Ecto neural progenitor cell (in vitro differentiated cells): ENCODE results near the gene CBX2.
A peak's percentile ranks its signal among the peaks of the same experiment; 100 is the strongest.
"Not testable (repeated sequence)": the region's sequence is repeated elsewhere in the genome, so short reads cannot be mapped to it uniquely, and the experiment has no call there.

Experiments used
- DNase-seq: peaks from one replicate; pipeline ENCODE4 v3.0.0-alpha.2; 2018; ENCODE audit warnings: low spot score

The CBX2 gene

DNA sequence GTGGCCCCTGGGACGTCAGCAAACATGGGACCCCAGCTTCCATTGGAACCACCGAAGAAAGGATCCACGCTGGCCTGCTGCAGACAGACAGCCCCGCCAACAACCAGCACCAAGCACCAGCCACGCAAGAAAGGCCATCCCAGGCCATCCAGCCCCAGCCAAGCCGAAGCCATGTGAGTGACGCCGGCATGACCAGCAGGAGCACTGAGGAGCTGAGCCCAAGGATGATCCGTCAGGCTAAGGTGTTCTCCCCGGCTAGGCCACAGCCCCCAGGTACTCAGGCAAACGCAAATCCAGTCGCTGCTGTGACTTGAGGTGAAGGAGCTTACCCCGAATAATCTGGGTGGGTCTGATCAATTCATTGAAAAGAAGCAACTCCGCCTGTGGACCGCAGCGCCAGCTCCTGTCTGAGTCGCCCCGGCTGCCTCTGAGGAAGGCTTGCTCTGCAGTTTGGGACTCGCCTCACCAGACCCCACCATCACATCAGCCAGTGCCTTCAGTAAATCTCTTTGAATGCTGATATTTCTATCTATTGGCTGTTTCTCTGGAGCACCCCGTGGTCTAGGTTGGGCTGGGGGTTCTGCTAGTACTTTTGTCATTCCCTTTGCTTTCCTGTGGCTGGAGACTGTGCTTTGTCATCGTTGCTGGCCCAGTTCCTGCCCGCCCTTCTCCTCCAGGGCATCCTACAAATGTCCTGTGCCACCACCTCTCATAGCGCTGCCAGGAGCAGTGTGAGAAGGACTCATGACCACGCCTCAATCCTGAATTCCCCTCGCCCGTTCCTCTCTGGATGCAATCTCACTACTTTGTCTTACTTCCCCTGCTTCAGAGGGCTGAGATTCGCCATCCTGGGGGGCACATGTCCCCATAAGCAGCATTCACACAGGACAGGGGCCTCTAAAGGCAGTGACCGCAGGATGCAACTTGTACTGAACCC is 8.1 kb upstream of the CBX2 start:
- DNase-seq, result no peak

DNA sequence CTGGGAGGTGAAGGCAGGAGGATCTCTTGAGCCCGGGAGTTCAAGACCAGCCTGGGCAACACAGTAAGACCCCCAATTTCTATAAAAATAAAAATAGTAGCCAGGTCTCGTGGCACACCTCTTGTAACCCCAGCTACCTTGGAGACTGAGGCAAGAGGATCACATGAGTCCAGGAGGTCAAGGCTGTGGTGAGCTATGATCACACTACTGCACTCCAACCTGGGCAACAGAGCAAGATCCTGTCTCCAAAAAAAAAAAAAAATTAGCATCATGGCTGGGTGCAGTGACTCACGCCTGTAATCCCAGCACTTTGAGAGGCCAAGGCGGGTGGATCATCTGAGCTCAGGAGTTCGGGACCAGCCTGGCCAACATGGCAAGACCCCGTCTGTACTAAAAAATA is 6.7 kb upstream of the CBX2 start:
- DNase-seq, result no peak

DNA sequence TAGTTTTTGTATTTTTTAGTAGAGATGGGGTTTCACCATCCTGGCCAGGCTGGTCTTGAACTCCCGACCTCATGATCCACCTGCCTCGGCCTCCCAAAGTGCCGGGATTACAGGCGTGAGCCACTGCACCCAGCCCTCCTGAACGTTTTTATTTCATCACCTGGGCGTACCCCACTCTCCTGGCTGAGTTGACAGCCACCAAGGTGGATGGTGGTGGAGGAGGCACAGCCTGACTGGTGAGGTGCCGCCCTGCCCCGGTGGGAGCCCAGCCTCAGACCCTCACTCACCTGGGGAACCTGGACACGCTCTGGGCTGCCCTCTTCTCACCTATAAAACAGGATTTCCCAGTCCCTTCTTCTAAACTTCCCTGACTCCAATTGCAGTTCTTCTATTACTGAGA is 5.2 kb upstream of the CBX2 start:
- DNase-seq, result not testable (repeated sequence)

DNA sequence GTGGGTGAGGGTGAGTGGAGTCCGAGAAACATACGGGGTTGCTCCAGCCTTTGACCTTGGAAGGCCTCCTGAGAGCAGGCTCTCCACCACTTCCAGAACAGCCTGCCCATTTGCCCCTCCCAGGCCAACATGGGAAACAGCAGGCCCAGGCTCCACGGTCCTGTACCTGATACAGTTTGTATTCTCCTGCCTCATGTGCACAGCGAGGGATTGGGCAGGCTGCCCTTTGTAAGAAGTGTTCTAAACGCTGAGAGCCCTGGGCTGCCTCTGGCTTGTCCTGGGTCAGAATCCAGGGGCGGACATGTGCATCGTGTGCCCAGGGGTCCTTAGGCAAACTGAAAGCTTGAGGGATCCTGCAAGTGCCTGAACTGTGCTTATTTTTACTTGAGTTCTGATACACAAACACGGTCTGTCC is 3.4 kb upstream of the CBX2 start:
- DNase-seq, result no peak

DNA sequence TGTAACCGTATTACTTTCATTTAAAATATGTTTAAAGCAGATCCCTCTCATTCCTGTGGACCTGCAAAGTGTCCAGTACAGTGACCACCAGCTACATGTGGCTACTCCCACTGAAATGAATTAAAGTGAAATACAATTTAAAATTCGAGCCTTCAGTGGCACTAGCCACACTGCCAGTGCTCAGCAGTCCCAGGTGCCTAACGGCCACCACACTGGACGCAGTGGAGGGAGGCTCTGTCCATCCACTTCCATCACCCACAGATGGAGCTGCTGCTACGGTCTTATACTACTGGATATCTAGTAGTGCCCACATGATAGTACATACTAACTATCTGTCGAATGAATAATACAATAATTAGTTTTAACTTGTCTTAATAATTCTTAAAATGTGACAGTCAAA is 2.3 kb upstream of the CBX2 start:
- no peak for DNase-seq

DNA sequence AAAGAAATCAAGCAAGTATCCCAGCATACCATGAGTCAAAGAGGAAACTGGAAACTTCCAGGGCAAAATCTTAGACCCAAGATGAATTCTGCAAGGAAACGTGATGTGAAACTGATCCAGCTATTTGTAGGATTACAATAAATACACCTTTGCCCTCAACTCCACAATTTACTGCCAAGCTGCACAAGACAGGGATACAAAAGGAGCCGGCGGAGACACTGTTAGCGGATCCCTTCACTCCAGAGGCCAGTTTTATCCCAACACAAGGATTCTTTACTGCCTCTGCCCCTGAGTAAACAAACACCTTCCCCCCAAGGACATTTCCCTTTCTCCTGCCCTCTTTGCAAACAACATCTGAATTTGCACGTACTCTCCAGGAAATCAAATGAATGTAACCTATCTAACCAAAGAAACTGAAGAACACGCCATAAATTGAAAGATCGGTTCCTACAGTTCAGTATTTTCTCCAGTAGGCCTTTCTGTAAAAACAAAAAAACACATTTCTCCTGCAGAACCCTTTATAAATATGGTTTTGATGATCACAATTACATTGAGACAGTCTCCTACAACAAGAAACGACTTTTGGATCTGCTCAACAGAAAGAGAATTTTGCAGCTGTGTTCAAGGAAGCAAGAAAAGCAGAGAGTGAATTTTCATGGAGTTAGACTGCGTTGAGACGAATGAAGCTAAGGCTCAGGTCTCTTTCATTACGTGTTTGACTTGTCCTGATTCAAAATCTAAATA is 1.4 kb upstream of the CBX2 start:
- peak; percentile 58 for DNase-seq

DNA sequence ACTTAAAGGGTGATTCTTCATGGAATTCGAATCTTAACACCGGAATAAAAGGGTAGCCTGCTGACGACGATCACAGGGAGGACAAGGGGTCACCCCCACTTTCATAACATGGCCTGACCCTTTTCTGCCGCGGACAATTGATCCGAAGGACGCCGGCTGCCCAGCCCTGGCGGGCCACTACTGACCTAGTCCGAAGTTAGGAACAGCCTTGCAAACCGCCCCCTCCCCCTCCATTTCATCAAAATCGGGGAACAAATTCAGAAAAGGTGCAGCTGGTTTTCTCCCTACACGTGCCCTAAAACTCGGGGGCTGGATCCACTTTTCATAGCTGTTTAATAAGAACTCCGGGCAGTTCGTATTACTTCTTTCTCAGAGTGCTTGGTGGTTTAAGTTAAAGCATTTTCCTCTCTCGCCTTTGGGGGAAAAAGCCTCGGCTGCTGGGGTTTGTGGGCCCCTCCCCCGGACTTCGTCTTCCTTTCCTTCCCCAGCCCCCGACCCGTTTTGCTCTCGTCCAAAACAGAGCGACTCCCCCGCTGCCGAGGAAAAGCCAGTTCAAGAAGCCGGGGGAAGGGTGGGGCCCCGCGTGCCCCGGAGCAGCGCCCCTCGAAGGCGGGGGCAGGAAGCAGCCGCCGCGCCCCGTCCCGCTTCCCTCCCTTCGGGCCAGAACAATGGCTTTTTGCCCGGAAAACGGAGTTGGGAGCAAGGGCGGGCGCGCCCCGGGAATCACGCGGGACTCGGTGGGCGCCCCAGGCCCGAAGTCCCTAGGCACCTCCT is 641 bp upstream of the CBX2 start:
- DNase-seq, result peak; percentile 93

DNA sequence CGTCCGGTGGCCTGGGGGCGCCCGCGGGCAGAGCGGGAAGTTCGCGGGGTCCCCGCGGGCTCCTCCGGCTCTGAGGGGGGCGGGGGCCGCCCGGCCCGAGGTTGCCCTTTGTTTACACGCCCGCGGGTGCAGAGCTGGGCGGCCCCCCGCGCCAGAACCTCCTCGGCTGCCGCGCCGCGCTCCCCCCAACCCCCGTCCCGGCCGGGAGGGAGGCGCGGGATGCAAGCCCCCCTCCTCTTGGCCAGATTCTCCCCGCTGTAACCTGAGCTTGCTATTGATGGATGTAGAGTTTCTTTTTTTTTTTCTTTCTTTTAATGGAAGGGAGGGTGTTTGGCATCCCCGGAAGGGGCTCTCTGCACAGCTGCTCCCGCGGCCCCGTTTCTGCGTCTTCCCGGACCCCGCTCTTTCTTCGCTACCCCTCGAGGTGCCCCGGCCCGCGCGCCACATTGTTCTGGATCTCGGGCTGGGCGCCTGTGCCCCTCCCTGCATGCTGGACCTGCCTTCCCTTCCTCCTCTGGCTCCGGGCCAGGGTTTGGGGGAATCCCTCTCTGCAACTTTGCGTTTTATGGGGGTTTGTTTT is 646 bp downstream of the CBX2 start:
- peak; percentile 79 for DNase-seq

DNA sequence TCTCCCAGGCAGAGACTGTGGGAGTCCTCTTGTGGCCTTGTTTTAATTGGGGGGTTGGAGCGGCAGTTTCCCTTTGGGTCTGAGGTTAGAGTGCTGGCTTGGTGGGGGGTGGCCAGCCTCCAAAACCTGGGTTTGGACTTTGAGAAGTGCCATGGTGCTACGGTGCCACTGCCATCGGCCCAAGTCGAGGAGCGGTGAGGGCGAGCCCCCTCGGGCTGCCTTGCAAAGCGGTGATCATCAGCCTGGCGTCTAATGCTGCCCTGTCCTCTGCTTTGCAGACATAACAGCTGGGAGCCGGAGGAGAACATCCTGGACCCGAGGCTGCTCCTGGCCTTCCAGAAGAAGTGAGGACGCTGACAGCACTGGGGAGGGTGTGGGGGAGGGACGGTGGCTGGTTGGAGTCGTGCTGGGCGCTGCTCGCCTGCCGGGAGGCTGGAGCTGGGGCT is 1.2 kb downstream of the CBX2 start:
- DNase-seq, result peak; percentile 68

DNA sequence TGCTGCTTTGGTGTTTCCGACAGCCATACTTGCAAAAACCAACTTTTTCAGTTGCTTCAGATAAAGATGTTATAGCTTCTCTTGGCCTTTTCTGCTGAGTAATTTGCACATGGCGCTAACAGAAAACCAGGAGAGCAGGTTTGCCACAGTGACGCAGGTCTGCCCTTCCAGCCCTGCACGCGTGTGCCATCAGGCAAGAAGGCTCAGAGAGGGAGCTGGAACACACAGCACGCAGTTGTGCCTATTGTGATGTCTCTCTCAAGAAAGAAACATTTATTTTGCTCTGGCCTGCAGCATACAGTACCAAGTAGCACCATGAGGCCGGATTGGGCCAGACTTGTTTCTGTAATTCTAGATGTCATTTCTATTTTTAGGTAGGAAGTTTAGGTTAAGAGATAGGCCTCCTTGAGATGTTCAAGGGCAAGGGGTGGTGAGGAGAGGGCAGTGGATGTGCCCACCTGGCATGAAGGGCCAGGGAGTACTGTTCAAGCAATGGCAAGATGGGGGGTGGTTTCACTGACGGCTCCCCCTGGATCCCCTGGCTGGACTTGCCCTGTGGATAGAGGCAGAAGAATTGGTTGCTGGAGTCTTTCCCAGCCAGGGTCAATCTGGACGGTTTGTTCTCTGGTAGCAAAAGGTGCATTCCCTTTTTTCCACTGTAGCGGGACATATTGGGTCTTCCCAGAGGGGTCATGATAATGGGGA is 1.9 kb downstream of the CBX2 start:
- DNase-seq, result no peak

DNA sequence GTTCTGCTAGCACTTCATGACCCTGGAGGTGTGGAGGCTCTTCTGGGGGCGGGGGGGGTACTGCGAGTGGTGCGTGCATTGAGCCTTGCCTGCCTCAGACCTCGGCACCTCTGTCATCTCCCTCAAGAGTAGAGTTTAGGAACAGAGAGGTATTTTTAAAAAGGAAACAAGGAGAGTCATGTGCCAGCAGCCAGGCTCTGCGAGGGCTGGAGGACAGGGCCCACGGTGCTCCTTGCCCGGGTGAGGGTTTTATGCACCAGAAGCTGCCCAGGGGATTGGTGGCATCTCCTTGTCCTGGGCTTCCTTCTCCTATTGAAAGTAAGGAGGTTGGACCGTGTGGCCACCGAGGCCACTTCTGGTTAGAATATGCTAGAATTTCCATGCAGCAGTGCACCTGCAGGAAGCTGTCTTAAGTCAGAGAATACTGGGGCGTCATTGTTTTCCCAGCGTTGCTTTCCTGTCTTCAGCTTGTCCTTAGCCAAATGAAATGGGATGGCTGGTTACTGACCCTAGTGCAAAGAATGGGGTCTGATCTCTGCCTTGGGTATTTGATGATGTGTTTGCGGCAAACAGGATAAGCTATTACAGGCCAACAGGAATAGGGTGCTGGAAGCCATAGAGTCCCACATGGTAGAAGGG is 3.2 kb downstream of the CBX2 start:
- no peak for DNase-seq

DNA sequence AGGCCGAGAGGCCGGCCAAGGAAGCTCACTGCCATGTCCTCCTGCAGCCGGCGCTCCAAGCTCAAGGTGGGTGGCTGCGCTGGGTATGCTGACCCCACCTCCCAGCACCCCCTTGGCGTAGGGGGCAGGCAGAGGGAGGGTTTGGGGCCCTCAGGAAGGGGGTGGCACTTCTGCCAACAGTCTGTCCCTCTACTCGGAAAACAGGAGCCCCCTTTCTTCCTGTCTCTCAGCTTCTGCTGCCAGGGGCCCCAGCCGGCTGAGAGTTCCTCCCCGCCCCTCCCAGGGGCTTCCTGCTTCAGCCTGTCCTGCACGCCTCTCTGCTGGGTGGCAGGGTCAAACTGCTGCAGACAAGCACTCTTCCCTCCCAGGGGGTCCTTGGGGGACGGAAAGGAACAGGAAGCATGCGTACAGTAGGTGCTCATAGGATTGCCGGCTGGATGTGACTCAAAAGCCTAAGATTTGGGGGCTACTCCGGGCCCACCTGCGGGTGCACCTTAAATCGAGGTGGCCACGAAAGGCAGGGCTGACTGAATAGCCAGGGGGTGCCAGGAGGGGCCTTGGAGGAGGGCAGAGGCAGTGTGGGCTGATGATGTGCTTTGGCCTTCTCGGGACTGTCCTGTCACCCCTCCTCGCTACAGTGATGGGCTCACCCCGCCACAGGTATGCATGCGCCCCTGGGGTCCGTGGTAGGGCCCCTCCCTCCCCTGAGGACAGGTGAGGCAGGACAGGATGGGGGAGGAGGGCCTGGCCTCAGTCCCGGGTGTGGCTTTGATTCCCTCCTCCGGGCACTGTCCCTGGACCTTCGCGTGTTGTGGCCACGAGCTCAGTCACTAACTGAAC is 4.0 kb downstream of the CBX2 start:
- DNase-seq, result no peak

DNA sequence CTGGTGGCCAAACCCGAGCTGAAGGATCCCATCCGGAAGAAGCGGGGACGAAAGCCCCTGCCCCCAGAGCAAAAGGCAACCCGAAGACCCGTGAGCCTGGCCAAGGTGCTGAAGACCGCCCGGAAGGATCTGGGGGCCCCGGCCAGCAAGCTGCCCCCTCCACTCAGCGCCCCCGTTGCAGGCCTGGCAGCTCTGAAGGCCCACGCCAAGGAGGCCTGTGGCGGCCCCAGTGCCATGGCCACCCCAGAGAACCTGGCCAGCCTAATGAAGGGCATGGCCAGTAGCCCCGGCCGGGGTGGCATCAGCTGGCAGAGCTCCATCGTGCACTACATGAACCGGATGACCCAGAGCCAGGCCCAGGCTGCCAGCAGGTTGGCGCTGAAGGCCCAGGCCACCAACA is 5.9 kb downstream of the CBX2 start:
- DNase-seq, result no peak

DNA sequence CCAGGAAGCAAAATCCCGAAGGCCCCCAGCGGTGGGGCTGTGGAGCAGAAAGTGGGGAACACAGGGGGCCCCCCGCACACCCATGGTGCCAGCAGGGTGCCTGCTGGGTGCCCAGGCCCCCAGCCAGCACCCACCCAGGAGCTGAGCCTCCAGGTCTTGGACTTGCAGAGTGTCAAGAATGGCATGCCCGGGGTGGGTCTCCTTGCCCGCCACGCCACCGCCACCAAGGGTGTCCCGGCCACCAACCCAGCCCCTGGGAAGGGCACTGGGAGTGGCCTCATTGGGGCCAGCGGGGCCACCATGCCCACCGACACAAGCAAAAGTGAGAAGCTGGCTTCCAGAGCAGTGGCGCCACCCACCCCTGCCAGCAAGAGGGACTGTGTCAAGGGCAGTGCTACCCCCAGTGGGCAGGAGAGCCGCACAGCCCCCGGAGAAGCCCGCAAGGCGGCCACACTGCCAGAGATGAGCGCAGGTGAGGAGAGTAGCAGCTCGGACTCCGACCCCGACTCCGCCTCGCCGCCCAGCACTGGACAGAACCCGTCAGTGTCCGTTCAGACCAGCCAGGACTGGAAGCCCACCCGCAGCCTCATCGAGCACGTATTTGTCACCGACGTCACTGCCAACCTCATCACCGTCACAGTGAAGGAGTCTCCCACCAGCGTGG is 6.5 kb downstream of the CBX2 start:
- DNase-seq, result peak; percentile 52

DNA sequence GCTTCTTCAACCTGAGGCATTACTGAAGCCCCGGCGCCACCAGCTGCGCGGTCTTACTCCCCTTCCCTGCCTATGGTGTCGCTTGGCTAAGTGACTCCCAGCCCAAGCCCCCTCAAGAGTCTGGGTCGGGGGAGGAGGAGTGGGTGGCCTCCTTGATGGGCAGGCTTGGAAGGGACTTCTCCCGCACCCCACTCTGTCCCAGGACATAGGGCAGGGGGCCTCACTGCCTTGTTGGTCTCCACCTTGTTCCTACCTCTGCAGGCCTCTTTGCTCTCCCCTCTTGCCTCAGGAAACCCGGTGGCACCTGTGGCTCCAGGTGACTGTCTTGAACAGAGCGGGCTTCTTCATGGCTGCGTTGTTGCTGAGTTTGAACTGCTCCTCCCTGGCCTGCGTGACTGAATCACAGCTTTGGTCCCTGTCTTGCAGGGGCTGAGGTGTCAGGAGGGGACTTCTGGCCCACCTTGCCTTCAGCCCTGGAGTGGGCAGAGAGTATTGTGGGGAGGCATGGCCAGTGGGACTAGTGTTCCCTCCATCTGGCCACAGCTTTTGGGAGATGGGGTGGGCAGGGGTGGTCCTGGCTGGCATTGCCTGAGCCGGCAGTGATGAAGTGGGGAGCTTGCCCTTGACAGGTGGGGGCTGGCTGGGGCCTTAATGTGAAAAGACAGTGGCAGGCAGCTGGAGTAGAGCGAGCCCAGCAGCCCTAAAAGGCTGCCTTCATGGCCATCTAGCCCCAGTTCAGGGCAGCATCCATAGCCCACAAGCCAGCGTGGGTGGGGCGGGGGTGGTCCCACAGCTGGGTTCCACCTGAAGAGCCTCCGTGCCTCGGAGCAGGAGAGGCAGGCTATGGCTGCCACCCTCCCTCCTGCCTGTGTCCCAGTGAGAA is 7.3 kb downstream of the CBX2 start:
- no peak for DNase-seq

DNA sequence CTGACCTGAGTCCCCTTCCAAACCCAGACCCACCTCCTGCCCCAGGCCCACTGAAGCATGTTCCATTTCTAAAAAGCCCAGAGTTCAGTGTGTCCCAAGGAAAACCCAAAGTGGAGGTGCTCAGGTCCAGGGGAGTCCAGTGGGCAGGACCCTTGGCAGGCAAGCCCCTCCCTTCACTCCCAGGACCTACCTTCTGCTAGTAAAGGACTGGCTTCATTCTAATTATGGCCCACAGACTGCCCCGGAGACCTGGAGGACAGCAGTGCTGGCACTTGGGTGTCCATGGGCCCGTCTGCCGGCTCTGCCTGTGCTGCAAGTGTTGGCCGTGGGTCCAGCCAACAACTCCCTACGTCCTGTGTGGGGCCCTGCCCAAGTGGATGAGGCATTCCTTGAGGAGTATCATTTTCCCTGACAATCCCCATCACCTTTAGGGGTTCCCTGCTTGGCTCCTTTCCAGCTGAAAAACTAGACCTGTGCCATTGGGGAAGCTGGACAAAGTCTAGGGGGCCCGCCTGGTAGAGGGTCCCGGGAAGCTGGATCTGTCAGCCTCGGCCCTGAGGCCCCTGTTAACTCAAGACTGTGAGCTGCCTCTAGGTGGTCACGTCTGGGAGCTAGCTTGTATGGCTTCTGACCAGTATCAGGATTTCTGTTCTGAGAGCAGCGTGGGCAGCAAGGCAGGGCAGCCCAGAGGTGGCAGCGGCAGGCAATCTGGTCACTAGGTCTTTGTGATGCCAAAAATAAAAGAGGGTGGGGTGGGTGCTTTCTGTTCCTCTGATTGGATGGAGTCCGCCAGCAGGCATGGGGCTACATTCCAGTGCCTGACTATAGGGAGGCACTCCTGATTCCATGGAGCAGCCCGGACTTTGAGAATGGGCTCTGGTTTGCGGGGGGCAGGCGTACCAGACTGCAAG is 8.2 kb downstream of the CBX2 start:
- DNase-seq, result no peak

DNA sequence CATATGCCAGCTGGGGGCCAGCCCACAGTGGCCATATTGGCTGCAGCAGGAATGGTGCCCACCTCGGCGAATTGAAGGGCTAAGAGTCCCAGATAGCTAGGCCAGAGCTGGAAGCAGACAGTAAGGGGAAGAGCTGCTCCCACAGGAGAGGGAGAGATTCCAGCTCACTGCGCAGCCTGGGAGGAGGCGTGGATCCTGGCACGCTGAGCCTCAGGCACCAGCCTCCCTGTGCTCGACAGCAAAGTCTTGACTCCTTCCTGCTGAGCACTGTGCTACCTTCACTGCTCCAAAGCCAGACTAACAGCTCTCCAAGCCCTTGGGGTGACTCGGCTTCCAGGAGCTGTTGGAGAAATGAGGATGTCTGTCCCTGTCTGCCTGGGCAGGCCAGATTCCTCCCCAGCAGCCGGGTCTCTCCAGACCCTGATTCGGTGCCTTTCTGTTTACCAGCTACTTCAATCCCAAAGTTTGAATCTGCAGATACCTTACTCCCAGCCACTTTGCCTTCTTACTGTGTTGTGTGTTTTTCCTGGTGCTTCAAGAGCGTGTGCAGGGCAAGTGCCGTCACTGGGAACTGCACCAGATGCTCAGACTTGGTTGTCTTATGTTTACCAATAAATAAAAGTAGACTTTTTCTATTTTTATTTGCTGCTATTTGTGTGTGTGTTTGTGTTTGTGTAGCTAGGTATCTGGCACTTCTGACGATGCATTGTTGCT is 9.1 kb downstream of the CBX2 start:
- DNase-seq, result peak; percentile 47
